GM21528 (cell line): ENCODE data around the gene NAMPT.
"Not testable (repeated sequence)": the region's sequence is repeated elsewhere in the genome, so short reads cannot be mapped to it uniquely, and the experiment has no call there.

Experiments used
- ATAC-seq: cut with Tn5 transposase; IDR thresholded peaks from one replicate; pipeline ENCODE4 v1.9.1; 2021; ENCODE audit warnings: mild to moderate bottlenecking, moderate library complexity; ENCODE audit not compliant: unreplicated experiment, low FRiP score

The NAMPT gene

DNA sequence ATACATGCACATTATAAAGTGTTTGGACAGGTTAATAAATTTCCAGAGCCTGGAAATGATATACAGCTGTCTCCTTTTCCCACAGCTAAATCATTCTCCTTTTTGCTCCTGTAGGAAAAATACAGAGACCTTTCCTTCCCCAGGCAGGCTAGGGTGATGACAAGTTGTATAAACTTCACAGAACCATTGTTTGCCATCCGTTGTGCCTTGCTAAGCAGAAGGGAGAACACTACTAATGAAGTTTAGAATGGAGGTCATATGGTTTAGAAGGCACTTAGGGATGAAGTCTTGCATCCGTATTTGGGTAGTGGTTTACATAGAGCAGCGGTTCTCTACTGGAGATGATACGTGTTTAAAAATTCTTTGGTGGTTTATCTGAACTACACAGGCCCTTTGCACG, 46.0 kb downstream of the NAMPT start:
- ATAC-seq: no peak

DNA sequence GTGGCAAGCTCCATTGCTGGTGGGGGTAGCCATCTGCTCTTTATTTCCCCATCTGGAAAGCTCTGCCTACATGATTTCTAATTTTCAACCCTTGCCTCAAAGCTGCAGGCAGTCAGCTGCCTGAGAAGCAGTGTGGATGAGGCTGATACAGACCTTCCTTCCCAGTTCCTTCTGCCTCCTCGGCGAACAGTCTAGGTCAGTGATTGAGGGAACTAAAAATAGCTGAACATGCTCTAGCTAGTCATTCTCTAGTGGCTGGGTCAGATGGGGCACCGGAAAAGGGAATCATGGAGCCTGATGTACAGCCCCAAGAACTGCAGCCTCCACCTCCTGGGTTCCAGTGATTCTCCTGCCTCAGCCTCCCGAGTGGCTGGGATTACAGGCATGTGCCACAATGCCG, 48.7 kb downstream of the NAMPT start:
- ATAC-seq: no peak

DNA sequence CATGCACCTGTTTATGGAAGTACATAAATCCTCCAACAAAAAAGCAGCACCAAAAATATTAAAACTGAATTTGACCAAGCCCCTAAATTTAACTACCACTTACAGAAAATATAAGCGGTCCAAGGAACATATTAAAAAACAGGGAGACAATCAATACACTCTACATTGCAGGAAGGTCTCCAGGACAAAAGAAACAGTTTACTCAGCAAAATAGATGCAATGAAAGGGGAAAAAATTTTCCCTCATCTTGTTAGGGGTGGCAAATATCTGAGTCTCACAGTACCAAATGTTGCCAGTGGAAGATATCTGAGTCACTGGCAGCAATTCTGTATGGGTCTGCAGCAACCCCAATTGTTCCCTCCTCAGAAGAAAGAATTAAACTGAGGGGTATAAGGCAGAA, 50.4 kb downstream of the NAMPT start:
- ATAC-seq: no peak

DNA sequence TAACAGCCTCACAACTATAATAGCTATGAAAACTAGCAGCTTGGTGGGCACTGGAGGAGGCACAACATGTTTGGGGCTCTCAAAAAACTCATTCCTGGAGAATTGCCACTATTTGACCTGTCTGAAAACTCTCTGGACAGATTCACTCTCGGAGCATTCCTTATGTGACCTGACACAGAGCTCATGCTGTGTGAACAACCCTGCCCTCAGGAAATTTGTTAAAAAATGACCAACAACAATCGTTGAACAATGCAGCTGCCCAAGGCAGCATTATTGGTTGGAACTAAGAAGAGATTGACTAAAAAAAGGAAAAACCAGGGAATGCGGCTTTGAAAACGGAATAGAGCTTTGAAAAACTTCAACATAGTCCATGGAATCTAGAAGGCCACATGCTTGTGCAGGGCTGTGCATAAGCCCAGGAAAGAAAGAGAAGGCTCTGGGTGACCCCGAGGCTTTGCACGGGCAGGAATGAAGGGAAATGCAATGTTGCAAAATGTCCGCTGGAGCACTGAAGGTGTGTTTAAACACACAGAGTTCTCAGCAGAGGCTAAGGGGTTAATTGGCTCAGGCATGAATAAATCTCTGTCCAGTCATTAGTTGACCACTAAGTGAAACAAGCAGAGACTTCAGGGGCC, 52.8 kb downstream of the NAMPT start:
- no peak for ATAC-seq

DNA sequence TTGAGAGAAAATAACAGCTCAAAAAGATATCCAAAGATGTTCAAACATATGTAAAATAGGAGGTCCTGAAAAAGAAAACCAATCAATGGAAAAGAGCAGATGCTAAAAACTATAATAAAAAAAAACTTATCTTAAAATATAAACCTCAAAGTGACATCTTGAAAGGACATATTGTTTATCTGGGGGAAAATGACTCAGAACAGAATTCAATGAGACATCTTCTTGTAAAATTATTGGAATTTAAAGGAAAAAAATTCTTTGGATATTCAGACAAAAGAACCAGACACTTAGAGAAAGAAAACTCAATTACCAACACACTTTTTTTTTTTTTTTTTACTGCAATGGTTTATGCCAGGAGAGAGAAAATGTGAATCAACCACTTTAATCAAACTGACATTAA, 58.9 kb downstream of the NAMPT start:
- ATAC-seq: no peak

DNA sequence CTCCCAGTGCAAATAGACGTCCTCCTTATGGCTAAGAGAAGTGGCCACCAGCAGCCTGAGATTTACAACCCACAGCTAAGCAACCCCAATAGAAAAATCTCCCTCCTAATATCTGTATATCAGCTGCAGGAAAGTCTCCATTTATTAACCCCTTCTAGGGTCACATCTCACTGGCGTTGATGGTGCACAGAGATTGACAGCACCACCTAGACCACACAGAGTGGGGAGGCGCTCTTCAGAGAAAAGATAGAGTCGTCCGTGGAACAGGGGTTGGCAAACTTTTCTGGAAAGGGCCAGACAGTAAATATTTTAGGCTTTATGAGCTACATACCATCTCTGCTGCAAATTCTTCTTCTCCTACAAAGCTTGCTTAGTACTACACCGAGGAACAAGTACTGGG, 60.0 kb downstream of the NAMPT start:
- no peak for ATAC-seq

DNA sequence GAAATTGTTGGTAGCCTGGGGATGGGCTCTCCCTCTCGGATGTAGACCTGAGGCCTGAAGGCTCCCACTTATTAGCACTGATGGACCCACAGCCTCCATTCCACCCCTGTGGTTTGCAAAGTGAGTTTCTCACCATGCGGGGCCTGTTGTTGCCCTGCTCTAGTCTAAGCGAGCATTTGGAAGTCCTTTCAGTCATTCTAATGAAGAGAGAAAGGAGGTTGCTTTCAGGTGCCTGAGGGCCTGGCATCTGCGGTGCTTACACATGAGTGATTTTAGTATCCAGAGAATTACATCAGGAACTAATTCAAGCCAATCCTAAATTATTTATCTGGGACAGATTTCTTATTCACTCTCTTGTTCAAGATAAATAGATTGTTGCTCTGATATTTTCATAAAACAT, 61.6 kb downstream of the NAMPT start:
- ATAC-seq: no peak

DNA sequence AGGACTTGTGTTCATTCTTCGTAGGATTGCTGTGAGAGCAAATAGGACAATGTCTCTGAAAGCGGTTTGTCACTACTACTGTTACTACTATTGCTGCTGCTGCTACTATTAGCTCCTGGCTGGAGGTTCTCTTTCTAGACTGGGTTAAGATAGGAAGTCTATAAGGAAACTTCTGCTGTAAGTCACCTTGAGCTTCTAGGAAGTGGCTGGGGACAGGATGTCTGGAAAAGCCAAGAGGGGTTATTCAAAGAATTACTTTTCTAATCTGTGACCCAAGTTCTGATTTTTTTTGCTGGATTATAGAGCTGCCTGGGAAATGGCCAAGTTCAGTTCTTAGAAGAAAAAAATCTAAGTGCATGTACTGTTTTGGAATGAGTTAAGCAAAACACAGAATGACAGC, 62.2 kb downstream of the NAMPT start:
- no peak for ATAC-seq

DNA sequence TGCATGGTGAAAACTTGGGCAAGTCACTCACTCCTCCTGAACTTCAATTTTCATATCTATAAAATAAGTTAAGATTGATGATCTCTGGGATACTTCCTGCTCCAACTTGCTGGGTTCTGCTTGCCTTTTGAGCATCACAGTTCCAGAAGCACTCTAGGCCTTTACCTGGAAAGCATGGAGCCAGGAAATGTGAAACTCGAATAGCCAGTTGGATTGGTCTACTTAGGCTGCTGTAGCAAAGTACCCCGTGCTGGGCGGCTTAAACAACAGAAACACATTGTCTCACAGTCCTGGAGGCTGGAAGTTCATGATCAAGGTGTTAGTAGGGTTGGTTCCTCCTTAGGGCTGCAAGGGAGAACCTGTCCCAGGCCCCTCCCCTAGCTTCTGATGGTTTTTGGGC, 64.5 kb downstream of the NAMPT start:
- ATAC-seq: no peak

DNA sequence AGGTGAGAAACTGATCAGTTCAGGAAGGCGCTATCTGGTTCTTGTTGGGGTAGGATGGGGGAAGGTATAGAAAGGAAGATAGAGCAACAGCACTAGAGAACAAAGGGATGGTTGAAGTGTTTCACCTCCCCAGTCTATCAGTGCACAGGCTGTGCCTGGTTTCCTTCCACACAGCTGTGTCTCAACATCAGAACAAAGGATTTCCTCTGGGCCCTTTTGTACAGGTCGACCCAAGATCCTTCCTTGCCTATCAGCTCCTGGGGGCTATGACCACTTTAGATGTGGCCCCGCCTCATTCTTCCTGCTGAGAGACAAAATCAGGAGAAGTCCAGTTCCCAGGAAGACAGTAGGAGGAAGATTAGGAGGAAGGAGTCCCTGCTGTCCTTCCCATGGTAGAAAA, 65.6 kb downstream of the NAMPT start:
- no peak for ATAC-seq

DNA sequence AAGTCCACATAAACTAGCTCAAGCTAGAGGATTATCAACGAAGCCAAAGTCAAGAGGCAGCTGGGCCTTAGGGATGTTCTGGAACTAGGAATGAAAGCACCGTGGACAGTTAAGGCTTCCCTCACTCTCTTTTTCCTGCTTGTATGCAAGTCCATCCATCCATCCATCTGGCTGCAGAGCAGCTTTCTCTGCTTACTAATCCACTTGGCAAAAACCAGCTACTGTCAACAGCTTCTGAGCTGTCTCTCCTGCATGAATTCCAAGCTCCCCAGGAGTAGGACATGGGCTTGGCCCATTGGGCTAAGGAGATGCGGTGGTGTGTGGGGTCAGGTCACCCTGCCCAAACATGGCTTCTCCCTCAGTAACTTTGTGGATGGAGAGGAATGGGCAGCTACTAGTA, 66.2 kb downstream of the NAMPT start:
- no peak for ATAC-seq

DNA sequence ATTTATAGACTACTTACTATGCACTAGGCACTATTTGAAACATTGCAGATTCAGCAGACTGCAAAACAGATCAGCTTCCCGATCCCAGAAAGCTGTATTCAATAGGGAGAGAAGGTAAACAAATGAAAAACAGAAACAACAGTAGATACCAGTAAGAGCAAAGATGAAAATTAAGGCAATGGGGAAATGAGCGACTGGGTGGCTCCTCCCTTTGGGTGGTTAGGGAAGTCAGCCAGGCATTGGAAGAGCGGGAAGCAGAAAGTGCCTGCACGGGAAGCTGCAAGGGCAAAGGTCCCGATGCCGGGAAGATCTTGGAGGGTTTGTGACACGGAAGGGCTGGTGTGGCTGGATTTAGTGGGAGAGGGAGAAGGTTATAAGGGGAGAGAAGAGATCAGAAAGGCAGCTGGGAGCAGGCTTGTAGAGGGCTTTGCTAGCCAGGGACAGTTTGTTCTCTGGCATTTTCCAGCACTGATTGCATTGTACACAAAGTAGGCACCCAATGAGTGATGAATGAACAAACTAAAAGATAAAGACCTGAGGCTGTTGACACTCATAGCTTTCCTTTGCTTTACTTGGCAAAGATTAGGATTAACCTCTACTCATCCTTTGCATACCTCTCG, 67.8 kb downstream of the NAMPT start:
- ATAC-seq: no peak

DNA sequence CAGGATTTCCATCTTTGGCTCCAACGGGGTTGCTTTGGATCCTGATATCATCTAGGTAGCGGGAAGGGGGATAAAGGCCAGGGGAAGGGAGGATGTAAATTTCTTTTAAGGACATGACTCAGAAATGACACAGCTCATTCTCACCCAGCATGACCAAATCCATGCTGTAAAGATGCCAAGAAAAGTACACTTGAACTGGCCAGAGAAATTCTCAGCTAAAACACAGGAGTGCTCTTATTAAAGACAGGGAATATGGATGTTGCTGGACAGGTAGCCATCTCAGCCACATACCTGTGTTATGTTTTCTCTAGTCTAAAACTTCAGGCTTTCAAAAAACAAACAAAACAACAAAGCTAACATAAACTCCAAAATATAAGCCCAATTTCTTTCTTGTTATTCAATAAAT, 68.3 kb downstream of the NAMPT start:
- no peak for ATAC-seq

DNA sequence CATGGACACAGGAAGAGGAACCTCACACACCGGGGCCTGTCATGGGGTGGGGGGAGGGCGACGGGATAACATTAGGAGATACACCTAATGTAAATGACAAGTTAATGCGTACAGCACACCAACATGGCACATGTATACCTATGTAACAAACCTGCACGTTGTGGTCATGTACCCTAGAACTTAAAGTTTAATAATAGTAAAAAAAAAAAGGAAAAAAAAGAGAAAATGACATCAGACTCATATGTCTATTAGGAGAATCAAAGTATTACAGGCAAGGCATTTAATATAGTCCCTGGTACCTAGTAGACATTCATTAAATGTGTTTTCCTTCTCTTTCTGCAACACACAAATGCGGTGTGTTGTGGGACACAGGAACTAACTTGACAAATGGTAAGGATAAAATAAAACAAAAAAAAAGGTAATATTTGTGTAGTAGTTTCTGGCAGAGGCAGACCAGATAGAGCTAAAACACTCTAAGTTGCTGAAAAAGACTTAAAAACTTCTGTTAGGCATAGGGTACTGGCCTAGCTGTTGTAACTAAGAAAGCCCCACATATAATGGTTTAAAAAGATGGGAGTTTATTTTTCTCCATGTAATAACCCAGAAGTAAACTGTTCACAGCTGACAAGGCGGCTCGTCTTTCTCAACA, 68.8 kb downstream of the NAMPT start:
- no peak for ATAC-seq

DNA sequence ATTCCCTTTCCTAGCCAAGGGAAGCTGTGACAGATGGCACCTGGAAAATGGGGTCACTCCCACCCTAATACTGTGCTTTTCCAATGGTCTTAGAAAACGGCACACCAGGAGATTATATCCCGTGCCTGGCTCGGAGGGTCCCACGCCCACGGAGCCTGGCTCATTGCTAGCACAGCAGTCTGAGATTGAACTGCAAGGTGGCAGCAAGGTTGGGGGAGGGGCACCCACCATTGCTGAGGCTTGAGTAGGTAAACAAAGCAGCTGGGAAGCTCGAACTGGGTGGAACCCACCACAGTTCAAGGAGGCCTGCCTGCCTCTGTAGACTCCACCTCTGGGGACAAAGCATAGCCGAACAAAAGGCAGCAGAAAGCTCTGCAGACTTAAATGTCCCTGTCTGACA, 75.8 kb downstream of the NAMPT start:
- ATAC-seq: not testable (repeated sequence)

DNA sequence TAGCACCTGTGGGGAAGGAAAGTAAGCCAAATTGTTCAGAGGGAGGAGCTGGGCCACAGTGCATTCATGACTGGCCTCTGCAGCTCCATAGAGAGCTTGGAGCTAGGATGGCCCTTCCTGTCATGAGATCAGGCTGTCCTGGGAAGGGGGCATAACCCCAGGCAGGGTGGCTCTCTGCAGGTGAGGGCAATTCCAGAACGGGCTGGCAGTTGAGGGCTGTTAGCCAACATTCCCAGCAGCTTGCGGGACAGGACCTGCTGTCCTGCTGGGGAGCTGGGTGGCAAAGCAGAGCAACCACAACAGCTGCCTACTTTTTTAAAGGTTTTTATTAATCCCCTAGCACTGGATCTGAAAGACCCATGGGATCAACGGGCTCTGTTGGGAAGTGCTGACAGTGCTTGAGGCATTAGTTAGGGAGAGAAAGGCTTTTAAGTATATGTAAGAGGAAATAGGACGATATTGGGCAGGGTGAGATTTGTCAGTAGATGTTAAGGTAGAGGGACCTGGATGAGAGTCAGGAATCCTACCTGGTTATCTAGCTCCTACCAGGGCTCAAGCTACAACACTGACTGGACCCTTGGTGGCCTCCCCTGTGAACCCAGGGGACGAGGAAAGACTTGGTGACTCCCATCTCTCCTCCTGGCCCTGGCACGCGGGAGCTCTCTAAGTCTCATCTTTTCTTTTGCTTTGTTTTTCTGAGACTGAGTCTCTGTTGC, 77.8 kb downstream of the NAMPT start:
- no peak for ATAC-seq

DNA sequence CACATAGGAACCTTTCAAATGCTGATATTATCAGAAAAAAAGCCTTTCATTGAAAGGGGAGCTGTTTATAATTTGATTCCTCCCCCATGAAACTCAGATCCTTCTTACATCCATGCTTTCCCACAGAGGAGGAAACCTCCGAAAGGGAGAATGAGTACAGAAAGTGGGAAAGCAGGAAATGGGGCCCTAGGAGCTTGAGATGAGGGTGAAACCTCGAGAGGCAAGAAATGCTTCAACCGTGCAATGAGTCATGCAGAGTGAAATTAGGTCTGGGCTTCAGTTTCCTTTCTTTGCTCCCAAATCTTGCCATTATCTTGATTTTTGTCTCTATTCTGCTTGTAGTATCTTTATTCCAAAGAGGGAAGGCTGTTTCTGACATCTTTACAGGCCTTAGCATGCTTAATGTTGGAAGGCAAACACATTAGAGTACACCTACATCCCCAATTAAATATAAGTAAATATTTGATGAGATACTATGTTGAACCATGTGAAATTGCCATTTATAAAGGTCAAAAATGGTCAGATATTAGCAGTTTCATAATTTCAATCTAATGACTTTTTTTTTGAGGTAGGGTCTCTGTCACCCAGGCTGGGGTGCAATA, 79.1 kb downstream of the NAMPT start:
- ATAC-seq: no peak

DNA sequence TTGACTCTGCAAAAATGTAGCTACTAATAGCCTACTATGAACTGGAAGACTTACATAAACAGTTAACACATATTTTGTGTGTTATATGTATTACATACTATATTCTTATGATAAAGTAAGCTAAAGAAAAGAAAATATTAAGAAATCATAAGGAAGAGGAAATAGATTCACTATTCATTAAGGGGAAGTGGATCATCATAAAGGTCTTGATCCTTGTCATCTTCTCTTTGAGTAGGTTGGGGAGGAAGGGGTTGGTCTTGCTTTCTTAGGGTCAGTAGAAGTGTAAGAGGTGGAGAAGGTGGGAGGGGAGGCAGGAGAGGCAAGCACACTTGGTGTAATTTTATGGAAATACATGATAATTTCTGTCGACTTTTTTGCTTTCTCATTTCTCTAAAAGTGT, 81.3 kb downstream of the NAMPT start:
- no peak for ATAC-seq

DNA sequence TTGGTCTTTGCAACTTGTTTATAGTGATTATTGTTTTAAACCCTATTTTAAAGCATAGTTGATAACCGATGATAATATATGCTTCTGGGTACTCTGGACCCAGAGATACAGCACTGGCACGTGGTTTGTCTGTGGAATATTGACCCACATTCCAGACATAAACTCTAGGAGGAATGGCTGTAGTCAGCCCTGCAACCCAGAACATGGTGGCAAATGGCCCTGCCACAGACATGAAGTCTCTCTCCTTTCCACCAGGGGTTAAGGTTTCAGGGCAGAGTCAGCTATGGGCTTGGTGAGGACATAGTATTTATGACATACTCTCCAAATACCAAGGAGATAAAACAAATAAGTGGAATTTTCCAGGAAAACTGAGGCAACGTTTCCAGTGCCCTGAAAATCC, 83.6 kb downstream of the NAMPT start:
- no peak for ATAC-seq

DNA sequence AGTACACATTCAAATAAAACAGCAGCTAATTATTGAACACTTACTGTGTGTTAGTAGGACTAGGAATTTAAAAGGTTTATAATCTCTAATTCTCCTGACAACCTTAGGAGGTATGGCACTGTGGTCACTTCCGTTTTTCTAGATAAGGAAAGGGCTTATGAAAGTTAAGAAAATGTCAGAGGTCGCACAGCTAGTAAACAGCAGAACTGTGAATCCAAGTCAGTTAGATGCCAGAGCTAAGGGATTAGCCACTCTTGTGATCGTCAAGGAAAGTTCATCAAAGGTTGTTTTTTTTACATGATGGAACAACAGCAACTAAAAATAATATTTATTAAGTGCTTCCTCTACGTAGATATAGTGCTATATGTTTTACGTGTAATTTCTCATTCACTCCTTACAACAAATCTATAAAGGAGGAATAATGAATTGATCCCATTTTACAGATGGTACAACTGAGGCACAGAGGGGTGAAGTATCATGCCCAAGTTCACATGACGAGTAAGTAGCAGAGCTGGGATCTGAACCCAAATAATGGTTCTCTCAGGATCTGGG, 84.9 kb downstream of the NAMPT start:
- ATAC-seq: no peak

DNA sequence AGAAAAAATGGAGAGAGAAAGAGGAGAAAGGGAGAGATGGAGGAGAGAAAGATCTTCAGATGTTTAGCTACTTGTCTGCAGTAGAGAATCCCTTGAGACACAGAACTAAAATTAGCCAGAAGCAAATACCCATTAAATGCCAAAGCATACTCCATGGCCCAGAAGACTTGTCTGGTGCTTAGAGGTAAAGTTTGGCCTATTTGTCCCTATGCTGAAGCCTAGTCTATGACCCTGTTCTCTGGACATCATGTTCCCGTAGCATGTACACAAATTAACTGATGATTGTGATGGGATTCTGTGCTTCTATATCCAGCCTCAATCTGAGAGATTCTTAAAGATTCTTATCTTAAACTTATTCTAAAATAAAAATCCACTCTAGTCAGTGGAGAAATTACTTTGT, 85.8 kb downstream of the NAMPT start:
- no peak for ATAC-seq
